WTC11 (cell line): ENCODE results near the gene ADAMTS12. TPM values are rescaled to one million over a fixed set of nuclear protein-coding genes. Genes with fewer than 3 reads are reported as not detected.

Experiments used
- ATAC-seq: fragments of 200-7000 bp; cut with Tn5 transposase; 2 replicates; pipeline ENCODE4 v1.10.0; 2021; ENCODE audit warnings: mild to moderate bottlenecking, moderate library complexity
- CTCF ChIA-PET: fragments of 300-600 bp; sonication (Branson Sonifier 250); formaldehyde crosslinking; loops from one replicate; lab custom pipeline; 2021; ENCODE audit warnings: antibody characterized with exemption; lab: Charles Lee
- POLR2A ChIA-PET: fragments of 350-600 bp; sonication (Branson Sonifier 250); formaldehyde crosslinking; loops from one replicate; lab custom pipeline; 2021; ENCODE audit warnings: antibody characterized with exemption; lab: Charles Lee
- DNase-seq: peaks from one replicate; pipeline ENCODE4 v3.0.0; 2021; ENCODE audit warnings: low spot score
- H3K27ac Mint-ChIP-seq: 2 replicates; pipeline ENCODE4 v1.8.0; 2021; ENCODE audit warnings: mixed read lengths
- H3K27me3 Mint-ChIP-seq: 2 replicates; pipeline ENCODE4 v1.8.0; 2021; ENCODE audit warnings: low read depth, mild to moderate bottlenecking, moderate library complexity, mixed read lengths
- H3K36me3 Mint-ChIP-seq: 2 replicates; pipeline ENCODE4 v1.8.0; 2021; ENCODE audit warnings: mixed read lengths
- H3K4me1 Mint-ChIP-seq: 2 replicates; pipeline ENCODE4 v1.8.0; 2022; ENCODE audit warnings: mixed read lengths
- H3K4me3 Mint-ChIP-seq: 2 replicates; pipeline ENCODE4 v1.8.0; 2021; ENCODE audit warnings: mild to moderate bottlenecking, moderate library complexity, mixed read lengths
- H3K9me3 Mint-ChIP-seq: 2 replicates; pipeline ENCODE4 v1.8.0; 2021; ENCODE audit warnings: mixed read lengths
- CTCF ChIP-seq: fragments of 200-600 bp; IDR thresholded peaks from 2 replicates; pipeline ENCODE4 v1.8.0; 2022; ENCODE audit warnings: antibody characterized with exemption
- ETV6 ChIP-seq: sonication (generic); formaldehyde crosslinking; IDR thresholded peaks from 2 replicates; pipeline ENCODE4 v1.8.1; 2022; ENCODE audit warnings: mild to moderate bottlenecking, missing genetic modification reagents
- FOXP4 ChIP-seq: sonication (generic); formaldehyde crosslinking; IDR thresholded peaks from 2 replicates; pipeline ENCODE4 v1.8.0; 2022; ENCODE audit warnings: mild to moderate bottlenecking, missing genetic modification reagents
- HMGA2 ChIP-seq: fragments of 250-450 bp; sonication (Bioruptor Pico); IDR thresholded peaks from 2 replicates; pipeline ENCODE4 v1.4.0; 2021; ENCODE audit warnings: mild to moderate bottlenecking, moderate library complexity
- IRF1 ChIP-seq: sonication (generic); formaldehyde crosslinking; IDR thresholded peaks from 2 replicates; pipeline ENCODE4 v1.8.0; 2023; ENCODE audit warnings: missing genetic modification reagents
- IRF2 ChIP-seq: sonication (generic); formaldehyde crosslinking; IDR thresholded peaks from 2 replicates; pipeline ENCODE4 v1.8.0; 2022; ENCODE audit warnings: low read depth, missing genetic modification reagents, borderline replicate concordance
- KAT7 ChIP-seq: sonication (generic); formaldehyde crosslinking; IDR thresholded peaks from 2 replicates; pipeline ENCODE4 v1.8.1; 2023; ENCODE audit warnings: missing genetic modification reagents, mild to moderate bottlenecking, borderline replicate concordance
- NFATC4 ChIP-seq: fragments of 250-450 bp; sonication (Bioruptor Pico); IDR thresholded peaks from 2 replicates; pipeline ENCODE4 v1.9.0; 2021; ENCODE audit warnings: mild to moderate bottlenecking
- SMAD4 ChIP-seq: sonication (generic); formaldehyde crosslinking; IDR thresholded peaks from 2 replicates; pipeline ENCODE4 v1.8.0; 2022; ENCODE audit warnings: mild to moderate bottlenecking, missing genetic modification reagents
- TEAD1 ChIP-seq: sonication (generic); formaldehyde crosslinking; IDR thresholded peaks from 2 replicates; pipeline ENCODE4 v1.8.0; 2022; ENCODE audit warnings: mild to moderate bottlenecking, missing genetic modification reagents
- ZNF416 ChIP-seq: fragments of 250-450 bp; sonication (Bioruptor Pico); IDR thresholded peaks from 2 replicates; pipeline ENCODE4 v1.9.0; 2021; ENCODE audit warnings: mild to moderate bottlenecking, inconsistent platforms
- ZNF425 ChIP-seq: fragments of 250-450 bp; sonication (Bioruptor Pico); conservative IDR thresholded peaks from 2 replicates; pipeline ENCODE4 v1.9.0; 2021; ENCODE audit warnings: mild to moderate bottlenecking
- total RNA-seq: library from RNA; stranded (reverse); gene quantifications from 3 replicates; pipeline ENCODE4 v1.2.3, GENCODE V29; 2021
- TF ChIP-seq, protein P1 (sequence below): fragments of 250-450 bp; sonication (Bioruptor Pico); IDR thresholded peaks from 2 replicates; pipeline ENCODE4 v1.8.0; 2021; ENCODE audit warnings: mild to moderate bottlenecking
- TF ChIP-seq, protein P2 (sequence below): sonication (generic); formaldehyde crosslinking; conservative IDR thresholded peaks from 2 replicates; pipeline ENCODE4 v1.8.1; 2023; ENCODE audit warnings: mild to moderate bottlenecking, low read depth, missing genetic modification reagents, moderate library complexity
- TF ChIP-seq, protein P3 (sequence below): sonication (generic); formaldehyde crosslinking; IDR thresholded peaks from 2 replicates; pipeline ENCODE4 v1.8.0; 2022; ENCODE audit warnings: mild to moderate bottlenecking, missing genetic modification reagents

Gene ADAMTS12
- total RNA-seq, 1 experiment from 2014 or later: 13.5 TPM

DNA sequence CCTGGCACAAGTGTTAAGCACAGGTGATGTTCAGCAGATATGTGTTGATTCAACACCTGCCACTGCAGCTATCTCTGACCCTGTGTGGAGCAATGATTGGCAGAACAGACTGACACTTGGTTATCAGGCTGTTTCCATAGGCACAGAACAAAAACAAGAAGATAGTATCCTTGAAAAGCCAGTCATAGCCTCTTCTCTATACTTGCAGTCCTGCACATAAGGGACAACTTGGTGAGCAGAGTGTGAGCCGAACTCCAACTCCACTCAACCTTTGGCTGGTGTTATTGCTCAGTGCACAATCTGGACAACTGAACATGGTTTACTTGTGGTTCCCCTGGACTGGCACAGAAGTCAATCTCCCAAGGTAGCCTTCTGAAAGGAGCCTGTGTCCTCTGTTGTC lies 99.2 kb downstream of the ADAMTS12 start:
- POLR2A ChIA-PET: no interaction called here
- Mint-ChIP-seq H3K4me1 (peaks cover 17% of the 10 kb centered on the region), H3K27me3 (no peaks in the 10 kb centered on the region)

More for the DNA sequence above, 99.2 kb downstream of the ADAMTS12 start:
- TF ChIP-seq FOXP4 (CRISPR knock-in tag) (no peak), IRF1 (CRISPR knock-in tag) (no peak), NFATC4 (no peak), IRF2 (CRISPR knock-in tag) (no peak), TEAD1 (CRISPR knock-in tag) (no peak), HMGA2 (no peak), CTCF (no peak), ZNF425 (no peak), ETV6 (CRISPR knock-in tag) (no peak), SMAD4 (no peak), KAT7 (CRISPR knock-in tag) (no peak), ZNF416 (no peak)
- TF ChIP-seq, protein P1, sequence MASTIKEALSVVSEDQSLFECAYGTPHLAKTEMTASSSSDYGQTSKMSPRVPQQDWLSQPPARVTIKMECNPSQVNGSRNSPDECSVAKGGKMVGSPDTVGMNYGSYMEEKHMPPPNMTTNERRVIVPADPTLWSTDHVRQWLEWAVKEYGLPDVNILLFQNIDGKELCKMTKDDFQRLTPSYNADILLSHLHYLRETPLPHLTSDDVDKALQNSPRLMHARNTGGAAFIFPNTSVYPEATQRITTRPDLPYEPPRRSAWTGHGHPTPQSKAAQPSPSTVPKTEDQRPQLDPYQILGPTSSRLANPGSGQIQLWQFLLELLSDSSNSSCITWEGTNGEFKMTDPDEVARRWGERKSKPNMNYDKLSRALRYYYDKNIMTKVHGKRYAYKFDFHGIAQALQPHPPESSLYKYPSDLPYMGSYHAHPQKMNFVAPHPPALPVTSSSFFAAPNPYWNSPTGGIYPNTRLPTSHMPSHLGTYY: no peak
- TF ChIP-seq, protein P2, sequence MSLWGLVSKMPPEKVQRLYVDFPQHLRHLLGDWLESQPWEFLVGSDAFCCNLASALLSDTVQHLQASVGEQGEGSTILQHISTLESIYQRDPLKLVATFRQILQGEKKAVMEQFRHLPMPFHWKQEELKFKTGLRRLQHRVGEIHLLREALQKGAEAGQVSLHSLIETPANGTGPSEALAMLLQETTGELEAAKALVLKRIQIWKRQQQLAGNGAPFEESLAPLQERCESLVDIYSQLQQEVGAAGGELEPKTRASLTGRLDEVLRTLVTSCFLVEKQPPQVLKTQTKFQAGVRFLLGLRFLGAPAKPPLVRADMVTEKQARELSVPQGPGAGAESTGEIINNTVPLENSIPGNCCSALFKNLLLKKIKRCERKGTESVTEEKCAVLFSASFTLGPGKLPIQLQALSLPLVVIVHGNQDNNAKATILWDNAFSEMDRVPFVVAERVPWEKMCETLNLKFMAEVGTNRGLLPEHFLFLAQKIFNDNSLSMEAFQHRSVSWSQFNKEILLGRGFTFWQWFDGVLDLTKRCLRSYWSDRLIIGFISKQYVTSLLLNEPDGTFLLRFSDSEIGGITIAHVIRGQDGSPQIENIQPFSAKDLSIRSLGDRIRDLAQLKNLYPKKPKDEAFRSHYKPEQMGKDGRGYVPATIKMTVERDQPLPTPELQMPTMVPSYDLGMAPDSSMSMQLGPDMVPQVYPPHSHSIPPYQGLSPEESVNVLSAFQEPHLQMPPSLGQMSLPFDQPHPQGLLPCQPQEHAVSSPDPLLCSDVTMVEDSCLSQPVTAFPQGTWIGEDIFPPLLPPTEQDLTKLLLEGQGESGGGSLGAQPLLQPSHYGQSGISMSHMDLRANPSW: no peak
- TF ChIP-seq, protein P3, sequence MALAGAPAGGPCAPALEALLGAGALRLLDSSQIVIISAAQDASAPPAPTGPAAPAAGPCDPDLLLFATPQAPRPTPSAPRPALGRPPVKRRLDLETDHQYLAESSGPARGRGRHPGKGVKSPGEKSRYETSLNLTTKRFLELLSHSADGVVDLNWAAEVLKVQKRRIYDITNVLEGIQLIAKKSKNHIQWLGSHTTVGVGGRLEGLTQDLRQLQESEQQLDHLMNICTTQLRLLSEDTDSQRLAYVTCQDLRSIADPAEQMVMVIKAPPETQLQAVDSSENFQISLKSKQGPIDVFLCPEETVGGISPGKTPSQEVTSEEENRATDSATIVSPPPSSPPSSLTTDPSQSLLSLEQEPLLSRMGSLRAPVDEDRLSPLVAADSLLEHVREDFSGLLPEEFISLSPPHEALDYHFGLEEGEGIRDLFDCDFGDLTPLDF (CRISPR knock-in tag): no peak
- H3K9me3 Mint-ChIP-seq: no peaks in the 10 kb centered on the region
- no peak for ATAC-seq
- no peak for DNase-seq
- CTCF ChIA-PET: interaction anchor here (0.7 kb wide), 1 partner anchor 92 kb away, joined by 4 read pairs; no protein-coding TSS in a partner anchor
- H3K4me3 Mint-ChIP-seq: no peak overlapping the region
- H3K36me3 Mint-ChIP-seq: no peaks in the 10 kb centered on the region
- H3K27ac Mint-ChIP-seq: no peak overlapping the region; the same call in 1 of the 2 replicates
